ENCODE results near the gene TEX51. TPM values are rescaled to one million over a fixed set of nuclear protein-coding genes. Genes with fewer than 3 reads are reported as not detected.

Gene TEX51
- polyA plus RNA-seq, 1 of the 3 experiments (the other 2 are of a cell fraction): not detected

GRCh38 chr2:126906781-126907180 is 8.1 kb downstream of the TEX51 start:
- peak; percentile 1 for DNase-seq
- no peak overlapping the region for H2AFZ ChIP-seq (ENCODE audit: low read depth)
- no peaks in the 10 kb centered on the region for H3K27me3 ChIP-seq (ENCODE audit: insufficient read depth)
- H3K4me3 ChIP-seq (ENCODE audit: low read depth in 2 of 2, low read length in 1 of 2): no peak overlapping the region
- no peak overlapping the region for H3K4me2 ChIP-seq
- H3K4me1 ChIP-seq (ENCODE audit: control insufficient read depth in 1 of 2, insufficient read depth in 2 of 2, low read depth in 1 of 2, low read length in 1 of 2): peaks cover 0 to 34% of the 10 kb centered on the region in 2 experiments; a peak in 2 of 4 replicates
- CTCF ChIA-PET: interaction anchor here (1.6 kb wide), 1 partner anchor 65 kb away, joined by 4 read pairs; no protein-coding TSS in a partner anchor
- H3K27ac ChIP-seq (ENCODE audit: low read depth in 2 of 2, low read length in 1 of 2): no peak overlapping the region
- no peaks in the 10 kb centered on the region for H3K79me2 ChIP-seq (ENCODE audit: insufficient read depth)
- no peaks in the 10 kb centered on the region for H4K20me1 ChIP-seq (ENCODE audit: insufficient read depth)
- no peak overlapping the region for H3K9ac ChIP-seq
- POLR2A ChIA-PET: no interaction called here
- no peaks in the 10 kb centered on the region for H3K9me3 ChIP-seq
- 17% methylated on average over 6 of the region's 6 CpGs for WGBS (ENCODE audit: low lambda C conversion rate)
- H3K36me3 ChIP-seq (replicated peaks in 1 of 2; ENCODE audit: control insufficient read depth in 1 of 2, insufficient read depth in 2 of 2, low read length in 1 of 2): no peaks in the 10 kb centered on the region
- no peaks in the 10 kb centered on the region for H3K9me2 ChIP-seq
- H3F3A ChIP-seq (replicated peaks; ENCODE audit: insufficient read depth): no peaks in the 10 kb centered on the region
- TF ChIP-seq YY1 (IDR thresholded peaks at IDR 0.05; ENCODE audit: low read depth) (no peak), ZBTB33 (IDR thresholded peaks at IDR 0.05; ENCODE audit: borderline replicate concordance, low read depth) (no peak), RAD21 (IDR thresholded peaks at IDR 0.05; ENCODE audit: low read length) (no peak)

- Histone ChIP-seq H3F3A (replicated peaks; ENCODE audit: insufficient read depth) (no peaks in the 10 kb centered on the region), H3K27ac (ENCODE audit: low read depth in 2 of 2, low read length in 1 of 2) (peak overlapping the region in 1 of 2 experiments; percentile 76; a peak in 2 of 4 replicates), H4K20me1 (ENCODE audit: insufficient read depth) (no peaks in the 10 kb centered on the region), H3K4me2 (no peak overlapping the region), H3K9me3 (no peaks in the 10 kb centered on the region), H3K9ac (no peak overlapping the region), H3K4me3 (ENCODE audit: low read depth in 2 of 2, low read length in 1 of 2) (no peak overlapping the region), H3K4me1 (ENCODE audit: control insufficient read depth in 1 of 2, insufficient read depth in 2 of 2, low read depth in 1 of 2, low read length in 1 of 2) (peaks cover 0 to 29% of the 10 kb centered on the region in 2 experiments; a peak in 2 of 4 replicates), H3K36me3 (replicated peaks in 1 of 2; ENCODE audit: control insufficient read depth in 1 of 2, insufficient read depth in 2 of 2, low read length in 1 of 2) (no peaks in the 10 kb centered on the region), H3K9me2 (no peaks in the 10 kb centered on the region), H3K27me3 (ENCODE audit: insufficient read depth) (no peaks in the 10 kb centered on the region), H2AFZ (ENCODE audit: low read depth) (no peak overlapping the region), H3K79me2 (ENCODE audit: insufficient read depth) (no peaks in the 10 kb centered on the region)
- peak; percentile 3 for DNase-seq
- TF ChIP-seq SIN3A (IDR thresholded peaks at IDR 0.05; ENCODE audit: borderline replicate concordance, low read depth, low read length): no peak
- TF ChIP-seq FOXM1 (IDR thresholded peaks at IDR 0.05; ENCODE audit: low read depth): no peak
- TF ChIP-seq, protein P1, sequence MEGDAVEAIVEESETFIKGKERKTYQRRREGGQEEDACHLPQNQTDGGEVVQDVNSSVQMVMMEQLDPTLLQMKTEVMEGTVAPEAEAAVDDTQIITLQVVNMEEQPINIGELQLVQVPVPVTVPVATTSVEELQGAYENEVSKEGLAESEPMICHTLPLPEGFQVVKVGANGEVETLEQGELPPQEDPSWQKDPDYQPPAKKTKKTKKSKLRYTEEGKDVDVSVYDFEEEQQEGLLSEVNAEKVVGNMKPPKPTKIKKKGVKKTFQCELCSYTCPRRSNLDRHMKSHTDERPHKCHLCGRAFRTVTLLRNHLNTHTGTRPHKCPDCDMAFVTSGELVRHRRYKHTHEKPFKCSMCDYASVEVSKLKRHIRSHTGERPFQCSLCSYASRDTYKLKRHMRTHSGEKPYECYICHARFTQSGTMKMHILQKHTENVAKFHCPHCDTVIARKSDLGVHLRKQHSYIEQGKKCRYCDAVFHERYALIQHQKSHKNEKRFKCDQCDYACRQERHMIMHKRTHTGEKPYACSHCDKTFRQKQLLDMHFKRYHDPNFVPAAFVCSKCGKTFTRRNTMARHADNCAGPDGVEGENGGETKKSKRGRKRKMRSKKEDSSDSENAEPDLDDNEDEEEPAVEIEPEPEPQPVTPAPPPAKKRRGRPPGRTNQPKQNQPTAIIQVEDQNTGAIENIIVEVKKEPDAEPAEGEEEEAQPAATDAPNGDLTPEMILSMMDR (IDR thresholded peaks at IDR 0.05): no peak
- no peak for TF ChIP-seq FOXJ3 (CRISPR knock-in tag; IDR thresholded peaks at IDR 0.05)
- no peak for TF ChIP-seq EP300 (IDR thresholded peaks at IDR 0.05; ENCODE audit: borderline replicate concordance in 1 of 2, low read depth in 1 of 2, low read length in 1 of 2)
- TF ChIP-seq TAF1 (IDR thresholded peaks at IDR 0.05; ENCODE audit: borderline replicate concordance, low read depth, low read length): no peak
- no peak for TF ChIP-seq CHD2 (IDR thresholded peaks at IDR 0.05; ENCODE audit: low read length, partially characterized antibody)
- no peak for TF ChIP-seq MAX (IDR thresholded peaks at IDR 0.05; ENCODE audit: low read depth)
- TF ChIP-seq, protein P2, sequence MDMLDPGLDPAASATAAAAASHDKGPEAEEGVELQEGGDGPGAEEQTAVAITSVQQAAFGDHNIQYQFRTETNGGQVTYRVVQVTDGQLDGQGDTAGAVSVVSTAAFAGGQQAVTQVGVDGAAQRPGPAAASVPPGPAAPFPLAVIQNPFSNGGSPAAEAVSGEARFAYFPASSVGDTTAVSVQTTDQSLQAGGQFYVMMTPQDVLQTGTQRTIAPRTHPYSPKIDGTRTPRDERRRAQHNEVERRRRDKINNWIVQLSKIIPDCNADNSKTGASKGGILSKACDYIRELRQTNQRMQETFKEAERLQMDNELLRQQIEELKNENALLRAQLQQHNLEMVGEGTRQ (IDR thresholded peaks at IDR 0.05; ENCODE audit: borderline replicate concordance, low read depth, low read length): no peak
- TF ChIP-seq SMC3 (IDR thresholded peaks at IDR 0.05; ENCODE audit: low read depth, low read length): no peak
- TF ChIP-seq MXI1 (IDR thresholded peaks at IDR 0.05; ENCODE audit: low read depth, low read length): no peak
- TF ChIP-seq RCOR1 (IDR thresholded peaks at IDR 0.05; ENCODE audit: low read length): no peak
- no peak for TF ChIP-seq NFIC (IDR thresholded peaks at IDR 0.05; ENCODE audit: borderline replicate concordance)
- no peak for TF ChIP-seq IRF3 (IDR thresholded peaks at IDR 0.05; ENCODE audit: low read depth, low read length)
- no peak for TF ChIP-seq RAD21 (IDR thresholded peaks at IDR 0.05; ENCODE audit: low read length)
- ChIA-PET CTCF (interaction anchor here (1.6 kb wide), 1 partner anchor 64 kb away, joined by 4 read pairs; no protein-coding TSS in a partner anchor), POLR2A (no interaction called here)
- WGBS (ENCODE audit: low lambda C conversion rate): 22% methylated on average over 12 of the region's 12 CpGs
Observed at GRCh38 chr2:126907671-126908070, 9.0 kb downstream of the TEX51 start.

All from SK-N-SH (cell line).